ENCODE measurements around the gene PRX. TPM values are rescaled to one million over a fixed set of nuclear protein-coding genes. Genes with fewer than 3 reads are reported as not detected.
A peak's percentile ranks its signal among the peaks of the same experiment; 100 is the strongest.

PRX gene
- polyA plus RNA-seq, 1 donor (not counting 4 experiments of a cell fraction or from before 2014, with no cell fraction given): 0.42 TPM

GRCh38 chr19:40421993-40422747 lies 9.0 kb upstream of the PRX start:
- H3K4me1 ChIP-seq (ENCODE audit: control insufficient read depth, extremely low read depth, insufficient read depth, low read length): peaks cover 7% of the 10 kb centered on the region
- no peaks in the 10 kb centered on the region for H3K9me3 ChIP-seq (ENCODE audit: control insufficient read depth, low read depth, low read length)
- H3K9ac ChIP-seq (ENCODE audit: control insufficient read depth, extremely low read depth, insufficient read depth, low read length): peak overlapping the region; percentile 86
- H3K27ac ChIP-seq (ENCODE audit: control insufficient read depth, insufficient read depth, low read length): peak overlapping the region; percentile 90
- H3K4me2 ChIP-seq (ENCODE audit: control insufficient read depth, extremely low read depth, insufficient read depth, low read depth, low read length): peak overlapping the region; percentile 96
- dilution Hi-C loops (cut with MboI; ENCODE audit: extremely low pct_ligation_motif_present, low sequenced_read_pairs): no loop called here
- peaks cover 28% of the 10 kb centered on the region for H3K79me2 ChIP-seq (ENCODE audit: control insufficient read depth, insufficient read depth, low read length)
- no peaks in the 10 kb centered on the region for H3K27me3 ChIP-seq (ENCODE audit: control insufficient read depth, extremely low read depth, insufficient read depth, low read length)
- no peak overlapping the region for H2AFZ ChIP-seq (ENCODE audit: control insufficient read depth, low read length)
- no peaks in the 10 kb centered on the region for H4K20me1 ChIP-seq (ENCODE audit: control insufficient read depth, extremely low read depth, insufficient read depth, low read length)
- DNase-seq (ENCODE audit: low read depth, low spot score): no peak
- no peak for FAIRE-seq
- peaks cover 0 to 6% of the 10 kb centered on the region in 2 experiments for H3K36me3 ChIP-seq (ENCODE audit: control insufficient read depth in 2 of 2, extremely low read depth in 1 of 2, insufficient read depth in 2 of 2, low read length in 2 of 2)
- no peak overlapping the region for H3K4me3 ChIP-seq (ENCODE audit: control insufficient read depth in 2 of 3, extremely low read depth in 1 of 3, insufficient read depth in 2 of 3, low read depth in 1 of 3, low read length in 3 of 3)
- no peaks in the 10 kb centered on the region for H3K9me1 ChIP-seq (ENCODE audit: control insufficient read depth, extremely low read depth, insufficient read depth, low read length)
- TF ChIP-seq CTCF (optimal IDR thresholded peaks at IDR 0.05 in 1 of 3, IDR thresholded peaks at IDR 0.05 in 1 of 3, conservative IDR thresholded peaks at IDR 0.05 in 1 of 3; ENCODE audit: extremely low read depth in 1 of 3, insufficient read depth in 2 of 3, low read length in 3 of 3) (no peak), EZH2 (IDR thresholded peaks at IDR 0.05; ENCODE audit: low read length) (no peak)

GRCh38 chr19:40420766-40421765 lies 7.9 kb upstream of the PRX start:
- Histone ChIP-seq H3K27ac (ENCODE audit: control insufficient read depth, insufficient read depth, low read length) (peak overlapping the region; percentile 90), H3K27me3 (ENCODE audit: control insufficient read depth, extremely low read depth, insufficient read depth, low read length) (no peaks in the 10 kb centered on the region), H3K9me3 (ENCODE audit: control insufficient read depth, low read depth, low read length) (no peaks in the 10 kb centered on the region), H2AFZ (ENCODE audit: control insufficient read depth, low read length) (peak overlapping the region; percentile 85), H3K4me3 (ENCODE audit: control insufficient read depth in 2 of 3, extremely low read depth in 1 of 3, insufficient read depth in 2 of 3, low read depth in 1 of 3, low read length in 3 of 3) (peak overlapping the region; percentile 46 to 77 (median 75)), H3K9ac (ENCODE audit: control insufficient read depth, extremely low read depth, insufficient read depth, low read length) (peak overlapping the region; percentile 86), H3K9me1 (ENCODE audit: control insufficient read depth, extremely low read depth, insufficient read depth, low read length) (no peaks in the 10 kb centered on the region), H3K36me3 (ENCODE audit: control insufficient read depth in 2 of 2, extremely low read depth in 1 of 2, insufficient read depth in 2 of 2, low read length in 2 of 2) (peaks cover 0 to 6% of the 10 kb centered on the region in 2 experiments), H3K4me1 (ENCODE audit: control insufficient read depth, extremely low read depth, insufficient read depth, low read length) (peaks cover 10% of the 10 kb centered on the region), H3K79me2 (ENCODE audit: control insufficient read depth, insufficient read depth, low read length) (peaks cover 28% of the 10 kb centered on the region), H3K4me2 (ENCODE audit: control insufficient read depth, extremely low read depth, insufficient read depth, low read depth, low read length) (peak overlapping the region; percentile 96), H4K20me1 (ENCODE audit: control insufficient read depth, extremely low read depth, insufficient read depth, low read length) (no peaks in the 10 kb centered on the region)
- dilution Hi-C loops (cut with MboI; ENCODE audit: extremely low pct_ligation_motif_present, low sequenced_read_pairs): no loop called here
- TF ChIP-seq EZH2 (IDR thresholded peaks at IDR 0.05; ENCODE audit: low read length) (no peak), CTCF (optimal IDR thresholded peaks at IDR 0.05 in 1 of 3, IDR thresholded peaks at IDR 0.05 in 1 of 3, conservative IDR thresholded peaks at IDR 0.05 in 1 of 3; ENCODE audit: extremely low read depth in 1 of 3, insufficient read depth in 2 of 3, low read length in 3 of 3) (peak; percentile 75 to 99 (median 80))
- FAIRE-seq: no peak
- DNase-seq (ENCODE audit: low read depth, low spot score): no peak

Data from keratinocyte (primary cell).